Ishikawa (cell line): ENCODE results near the gene DENND1A.

ENCODE experiments used
- CEBPB ChIP-seq: IDR thresholded peaks from 2 replicates; pipeline ENCODE4 v1.6.1; 2012
- EGR1 ChIP-seq: IDR thresholded peaks from 2 replicates; pipeline ENCODE4 v1.6.1; 2012
- NFIC ChIP-seq: IDR thresholded peaks from 2 replicates; pipeline ENCODE4 v1.6.1; 2012
- TAF1 ChIP-seq: IDR thresholded peaks from 2 replicates; pipeline ENCODE4 v1.6.1; 2012; ENCODE audit warnings: low read depth, mild to moderate bottlenecking
- TF ChIP-seq, protein P1 (sequence below): IDR thresholded peaks from 2 replicates; pipeline ENCODE4 v1.6.1; 2012; ENCODE audit warnings: low read depth, mild to moderate bottlenecking

DNA sequence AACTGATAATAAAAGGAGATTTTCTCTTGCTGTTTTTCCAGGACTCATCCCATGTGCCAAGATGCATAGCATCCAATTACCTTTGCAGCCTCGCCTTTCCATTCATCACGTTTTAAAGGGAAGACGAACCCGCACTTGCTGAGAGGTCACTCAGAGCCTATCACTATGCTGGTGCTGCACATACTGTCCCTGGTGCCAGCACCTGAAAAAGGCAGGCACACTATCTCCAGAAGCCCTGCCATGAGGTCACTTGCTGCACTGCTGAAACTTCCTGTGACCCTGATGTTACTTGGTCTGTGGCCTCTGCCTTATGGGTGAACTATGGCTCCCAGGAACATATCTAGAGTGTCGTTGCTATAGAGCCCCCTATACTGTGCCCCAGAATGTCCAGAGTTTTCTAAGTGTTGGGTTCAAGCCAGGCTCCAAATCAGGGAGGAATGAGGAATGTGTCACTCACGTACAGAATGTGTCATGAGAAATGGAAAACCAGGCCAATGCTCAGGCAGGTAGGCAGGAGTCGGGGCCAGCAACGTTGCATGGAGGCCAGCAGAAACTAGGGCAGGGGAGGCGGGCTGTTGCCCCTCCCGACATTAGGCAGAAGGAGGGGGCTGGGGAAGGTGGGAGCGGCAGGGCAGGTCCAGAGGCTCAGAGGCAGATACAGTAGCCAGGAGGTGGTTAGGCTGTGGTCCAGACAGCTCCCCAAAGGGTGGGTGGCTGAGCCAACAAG is 311.8 kb downstream of the DENND1A start:
- TF ChIP-seq CEBPB (no peak), TAF1 (no peak), EGR1 (no peak), NFIC (no peak)
- TF ChIP-seq, protein P1, sequence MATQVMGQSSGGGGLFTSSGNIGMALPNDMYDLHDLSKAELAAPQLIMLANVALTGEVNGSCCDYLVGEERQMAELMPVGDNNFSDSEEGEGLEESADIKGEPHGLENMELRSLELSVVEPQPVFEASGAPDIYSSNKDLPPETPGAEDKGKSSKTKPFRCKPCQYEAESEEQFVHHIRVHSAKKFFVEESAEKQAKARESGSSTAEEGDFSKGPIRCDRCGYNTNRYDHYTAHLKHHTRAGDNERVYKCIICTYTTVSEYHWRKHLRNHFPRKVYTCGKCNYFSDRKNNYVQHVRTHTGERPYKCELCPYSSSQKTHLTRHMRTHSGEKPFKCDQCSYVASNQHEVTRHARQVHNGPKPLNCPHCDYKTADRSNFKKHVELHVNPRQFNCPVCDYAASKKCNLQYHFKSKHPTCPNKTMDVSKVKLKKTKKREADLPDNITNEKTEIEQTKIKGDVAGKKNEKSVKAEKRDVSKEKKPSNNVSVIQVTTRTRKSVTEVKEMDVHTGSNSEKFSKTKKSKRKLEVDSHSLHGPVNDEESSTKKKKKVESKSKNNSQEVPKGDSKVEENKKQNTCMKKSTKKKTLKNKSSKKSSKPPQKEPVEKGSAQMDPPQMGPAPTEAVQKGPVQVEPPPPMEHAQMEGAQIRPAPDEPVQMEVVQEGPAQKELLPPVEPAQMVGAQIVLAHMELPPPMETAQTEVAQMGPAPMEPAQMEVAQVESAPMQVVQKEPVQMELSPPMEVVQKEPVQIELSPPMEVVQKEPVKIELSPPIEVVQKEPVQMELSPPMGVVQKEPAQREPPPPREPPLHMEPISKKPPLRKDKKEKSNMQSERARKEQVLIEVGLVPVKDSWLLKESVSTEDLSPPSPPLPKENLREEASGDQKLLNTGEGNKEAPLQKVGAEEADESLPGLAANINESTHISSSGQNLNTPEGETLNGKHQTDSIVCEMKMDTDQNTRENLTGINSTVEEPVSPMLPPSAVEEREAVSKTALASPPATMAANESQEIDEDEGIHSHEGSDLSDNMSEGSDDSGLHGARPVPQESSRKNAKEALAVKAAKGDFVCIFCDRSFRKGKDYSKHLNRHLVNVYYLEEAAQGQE, result no peak
